Right lobe of liver (tissue), 4 donors: ENCODE measurements around the gene C17orf100.

Source experiments
- CTCF ChIP-seq, 4 donors: fragments of 200-600 bp in 3 of 4; fragments of 450-650 bp in 1 of 4; IDR thresholded peaks; one replicate each; pipeline versions ENCODE4 v1.5.1 to v1.8.0; 2016 to 2022; ENCODE audit warnings: antibody characterized with exemption in 4 of 4, mild to moderate bottlenecking in 2 of 4
- POLR2A ChIP-seq: fragments of 450-650 bp; IDR thresholded peaks from one replicate; pipeline ENCODE4 v1.6.1; 2017; ENCODE audit warnings: antibody characterized with exemption, mild to moderate bottlenecking
- donor health status: DM: no; HTN: no; CAD: no.
- donor health status: DM: no; HTN: no; CAD: no.
- donor health status: DM: no; HTN: yes; CAD: no.

GRCh38 chr17:6695565-6695964 is 44.0 kb downstream of the C17orf100 start:
- TF ChIP-seq POLR2A = no peak
- TF ChIP-seq CTCF (IDR thresholded peaks at IDR 0.05) = no peak
